ENCODE data around the gene PATL1. TPM values are rescaled to one million over a fixed set of nuclear protein-coding genes. Genes with fewer than 3 reads are reported as not detected.

The PATL1 gene
- total RNA-seq, 2 donors from 2014 or later: 70.9 to 75.1 TPM

GRCh38 chr11:59600234-59600633, 68.6 kb downstream of the PATL1 start:
- Mint-ChIP-seq H3K27me3 (ENCODE audit: low read depth) (no peaks in the 10 kb centered on the region), H3K4me1 (ENCODE audit: low read depth) (no peaks in the 10 kb centered on the region), H3K27ac (no peak overlapping the region), H3K4me3 (no peak overlapping the region), H3K36me3 (ENCODE audit: insufficient read depth in 2 of 2) (peaks cover 8 to 43% of the 10 kb centered on the region in 2 donors), H3K9me3 (no peaks in the 10 kb centered on the region)
- DNase-seq: no peak
- ATAC-seq (replicated peaks in 1 of 2): no peak

- Mint-ChIP-seq H3K36me3 (ENCODE audit: insufficient read depth in 2 of 2) (peaks cover 10 to 49% of the 10 kb centered on the region in 2 donors), H3K4me3 (no peak overlapping the region), H3K27me3 (ENCODE audit: low read depth) (no peaks in the 10 kb centered on the region), H3K9me3 (no peaks in the 10 kb centered on the region), H3K27ac (no peak overlapping the region), H3K4me1 (ENCODE audit: low read depth) (no peaks in the 10 kb centered on the region)
- no peak for DNase-seq
- ATAC-seq (replicated peaks in 1 of 2): no peak
Observed at GRCh38 chr11:59598961-59599360, 69.9 kb downstream of the PATL1 start.

Other genes with a start within 250 kb of the PATL1 start
- gene OR5A2, start 242.6 kb downstream of the PATL1 start, total RNA-seq: not detected
- not detected for gene OR5A1, start 232.6 kb downstream of the PATL1 start, total RNA-seq
- not detected for gene OR4D6, start 212.1 kb downstream of the PATL1 start, total RNA-seq
- not detected for gene OR4D10, start 195.7 kb downstream of the PATL1 start, total RNA-seq
- not detected for gene OR4D11, start 165.5 kb downstream of the PATL1 start, total RNA-seq
- not detected for gene OR4D9, start 157.5 kb downstream of the PATL1 start, total RNA-seq
- gene OSBP, start 53.3 kb downstream of the PATL1 start, total RNA-seq: 10 to 100 TPM; 61.9 to 67.4 TPM
- not detected for gene OR10V1, start 44.8 kb upstream of the PATL1 start, total RNA-seq
- 10 to 100 TPM in 1 of 2 donors, 1 to 10 TPM in 1; 6.9 to 12.9 TPM for gene STX3, start 86.3 kb upstream of the PATL1 start, total RNA-seq
- 10 to 100 TPM; 53.8 to 58.0 TPM for gene MRPL16, start 141.7 kb upstream of the PATL1 start, total RNA-seq
- not detected for gene CBLIF, start 176.5 kb upstream of the PATL1 start, total RNA-seq
- gene TCN1, start 197.4 kb upstream of the PATL1 start, total RNA-seq: not detected
- gene OOSP3, start 209.7 kb upstream of the PATL1 start, total RNA-seq: not detected